H9 (cell line): ENCODE data around the gene EPHB2. TPM values are rescaled to one million over a fixed set of nuclear protein-coding genes. Genes with fewer than 3 reads are reported as not detected.
A peak's percentile ranks its signal among the peaks of the same experiment; 100 is the strongest.

ENCODE experiments used
- DNase-seq: peaks from one replicate; pipeline ENCODE4 v3.0.0-alpha.2; 2017
- H2AFZ ChIP-seq: one replicate; pipeline ENCODE4 v1.6.1; 2013; ENCODE audit warnings: mild to moderate bottlenecking, low read length, control low read depth, moderate library complexity
- H2AK5ac ChIP-seq: 2 replicates; pipeline ENCODE4 v1.6.1; 2013; ENCODE audit warnings: low read length, control low read depth, mixed read lengths; ENCODE audit not compliant: insufficient read length
- H2BK120ac ChIP-seq: one replicate; pipeline ENCODE4 v1.6.1; 2013; ENCODE audit warnings: low read depth, mild to moderate bottlenecking, low read length, control low read depth, inconsistent platforms; ENCODE audit not compliant: poor library complexity, severe bottlenecking
- H2BK12ac ChIP-seq: 2 replicates; pipeline ENCODE4 v1.6.1; 2013; ENCODE audit warnings: low read length, control low read depth, mixed read lengths, low read depth; ENCODE audit not compliant: insufficient read length
- H2BK15ac ChIP-seq: 2 replicates; pipeline ENCODE4 v1.6.1; 2013; ENCODE audit warnings: low read depth, low read length, control low read depth
- H2BK20ac ChIP-seq: one replicate; pipeline ENCODE4 v1.6.1; 2013; ENCODE audit warnings: low read depth, mild to moderate bottlenecking, low read length, control low read depth, inconsistent platforms; ENCODE audit not compliant: poor library complexity, severe bottlenecking
- H2BK5ac ChIP-seq: 2 replicates; pipeline ENCODE4 v1.6.1; 2013; ENCODE audit warnings: low read length, control low read depth, mixed read lengths; ENCODE audit not compliant: insufficient read length
- H3K14ac ChIP-seq: 2 replicates; pipeline ENCODE4 v1.6.1; 2013; ENCODE audit warnings: low read length, control low read depth; ENCODE audit not compliant: insufficient read depth
- H3K18ac ChIP-seq: 2 replicates; pipeline ENCODE4 v1.6.1; 2013; ENCODE audit warnings: low read depth, mild to moderate bottlenecking, mixed read lengths, low read length, control low read depth; ENCODE audit not compliant: insufficient read length
- H3K23ac ChIP-seq: 2 replicates; pipeline ENCODE4 v1.6.1; 2013; ENCODE audit warnings: low read length, control low read depth, mixed read lengths, low read depth; ENCODE audit not compliant: insufficient read length
- H3K23me2 ChIP-seq: 2 replicates; pipeline ENCODE4 v1.6.1; 2013; ENCODE audit warnings: low read depth, mild to moderate bottlenecking, mixed read lengths, low read length, control low read depth; ENCODE audit not compliant: insufficient read length, poor library complexity, severe bottlenecking
- H3K27ac ChIP-seq: 2 replicates; pipeline ENCODE4 v1.5.1; 2013; ENCODE audit warnings: low read length, control low read depth, mixed read lengths, low read depth; ENCODE audit not compliant: insufficient read length
- H3K27me3 ChIP-seq: 2 replicates; pipeline ENCODE4 v1.6.1; 2013; ENCODE audit warnings: low read length, control low read depth, inconsistent platforms; ENCODE audit not compliant: insufficient read depth
- H3K4ac ChIP-seq: 2 replicates; pipeline ENCODE4 v1.6.1; 2013; ENCODE audit warnings: low read depth, mild to moderate bottlenecking, control low read depth, inconsistent platforms, low read length, moderate library complexity
- H3K4me1 ChIP-seq: 2 replicates; pipeline ENCODE4 v1.6.1; 2013; ENCODE audit warnings: low read length, control low read depth, inconsistent platforms; ENCODE audit not compliant: insufficient read depth
- H3K4me2 ChIP-seq: 2 replicates; pipeline ENCODE4 v1.6.1; 2013; ENCODE audit warnings: low read length, control low read depth, mixed read lengths; ENCODE audit not compliant: insufficient read length, insufficient read depth
- H3K56ac ChIP-seq: 2 replicates; pipeline ENCODE4 v1.6.1; 2013; ENCODE audit warnings: low read depth, mild to moderate bottlenecking, mixed read lengths, low read length, control low read depth; ENCODE audit not compliant: insufficient read length
- H3K79me1 ChIP-seq: 2 replicates; pipeline ENCODE4 v1.6.1; 2013; ENCODE audit warnings: low read depth, mild to moderate bottlenecking, moderate library complexity, low read length, control low read depth, inconsistent platforms; ENCODE audit not compliant: insufficient read depth, poor library complexity, severe bottlenecking
- H3K79me2 ChIP-seq: 2 replicates; pipeline ENCODE4 v1.6.1; 2013; ENCODE audit warnings: low read length, control low read depth, inconsistent platforms; ENCODE audit not compliant: insufficient read depth
- H3K9ac ChIP-seq: 2 replicates; pipeline ENCODE4 v1.6.1; 2013; ENCODE audit warnings: low read length, control low read depth, mixed read lengths; ENCODE audit not compliant: insufficient read length; ENCODE audit errors: extremely low read depth
- H3K9me3 ChIP-seq: one replicate; pipeline ENCODE4 v1.6.1; 2013; ENCODE audit warnings: low read depth, low read length, inconsistent platforms; ENCODE audit not compliant: control insufficient read depth
- H3T11ph ChIP-seq: one replicate; pipeline ENCODE4 v1.6.1; 2013; ENCODE audit warnings: mild to moderate bottlenecking, low read length, control low read depth, inconsistent platforms
- H4K20me1 ChIP-seq: one replicate; pipeline ENCODE4 v1.6.1; 2013; ENCODE audit not compliant: control insufficient read depth, insufficient read length, insufficient read depth
- H4K5ac ChIP-seq: 2 replicates; pipeline ENCODE4 v1.6.1; 2013; ENCODE audit warnings: low read depth, mild to moderate bottlenecking, mixed read lengths, low read length, control low read depth; ENCODE audit not compliant: insufficient read length
- H4K8ac ChIP-seq: replicated peaks from 2 replicates; pipeline ENCODE4 v1.6.1; 2013; ENCODE audit warnings: low read length, control low read depth, mixed read lengths, low read depth; ENCODE audit not compliant: insufficient read length
- H4K91ac ChIP-seq: 2 replicates; pipeline ENCODE4 v1.6.1; 2013; ENCODE audit warnings: low read depth, mild to moderate bottlenecking, moderate library complexity, mixed read lengths, low read length, control low read depth; ENCODE audit not compliant: insufficient read length
- H3K27ac Mint-ChIP-seq, 3 experiments: 2 replicates in 2 of 3; 3 replicates in 1 of 3; pipeline ENCODE4 v1.8.0; 2020 to 2021; ENCODE audit warnings: mixed read lengths in 3 of 3, mild to moderate bottlenecking in 1 of 3, moderate library complexity in 1 of 3
- H3K27me3 Mint-ChIP-seq: 2 replicates; pipeline ENCODE4 v1.8.0; 2021; ENCODE audit warnings: low read depth, mild to moderate bottlenecking, moderate library complexity, mixed read lengths
- H3K36me3 Mint-ChIP-seq, 3 experiments: 2 replicates in 2 of 3; 3 replicates in 1 of 3; pipeline ENCODE4 v1.8.0; 2020 to 2021; ENCODE audit warnings: low read depth in 3 of 3, mixed read lengths in 3 of 3; ENCODE audit not compliant: insufficient read depth in 1 of 3
- H3K4me1 Mint-ChIP-seq, 2 experiments: 2 replicates each; pipeline ENCODE4 v1.8.0; 2020; ENCODE audit warnings: mixed read lengths in 2 of 2
- H3K4me3 Mint-ChIP-seq, 2 experiments: 2 replicates in 1 of 2; 3 replicates in 1 of 2; pipeline ENCODE4 v1.8.0; 2020 to 2021; ENCODE audit warnings: mild to moderate bottlenecking in 2 of 2, mixed read lengths in 2 of 2, moderate library complexity in 1 of 2
- H3K9me3 Mint-ChIP-seq, 2 experiments: 2 replicates in 1 of 2; 3 replicates in 1 of 2; pipeline ENCODE4 v1.8.0; 2020; ENCODE audit warnings: mild to moderate bottlenecking in 2 of 2, mixed read lengths in 2 of 2, moderate library complexity in 1 of 2
- WGBS: extraction: QIAGEN DNeasy Blood & Tissue Kit; methylation state at CpG from one replicate; pipeline ENCODE4 v1.1.7; 2013; ENCODE audit warnings: missing lambda C conversion rate, low lambda C conversion rate, mixed read lengths; ENCODE audit not compliant: insufficient read length; ENCODE audit errors: extremely low coverage; 5-methylcytosine and 5-hydroxymethylcytosine counted together
- total RNA-seq: library from RNA; stranded (reverse); gene quantifications from 2 replicates; pipeline ENCODE4 v1.2.1, GENCODE V29; 2021
- TF ChIP-seq, protein P1 (sequence below): fragments of 200-600 bp; sonication (generic); conservative IDR thresholded peaks from 3 replicates; pipeline ENCODE4 v1.8.0; 2021; ENCODE audit warnings: antibody characterized with exemption, mild to moderate bottlenecking

Gene EPHB2
- total RNA-seq, 1 experiment from 2014 or later, result 9.5 TPM

DNA sequence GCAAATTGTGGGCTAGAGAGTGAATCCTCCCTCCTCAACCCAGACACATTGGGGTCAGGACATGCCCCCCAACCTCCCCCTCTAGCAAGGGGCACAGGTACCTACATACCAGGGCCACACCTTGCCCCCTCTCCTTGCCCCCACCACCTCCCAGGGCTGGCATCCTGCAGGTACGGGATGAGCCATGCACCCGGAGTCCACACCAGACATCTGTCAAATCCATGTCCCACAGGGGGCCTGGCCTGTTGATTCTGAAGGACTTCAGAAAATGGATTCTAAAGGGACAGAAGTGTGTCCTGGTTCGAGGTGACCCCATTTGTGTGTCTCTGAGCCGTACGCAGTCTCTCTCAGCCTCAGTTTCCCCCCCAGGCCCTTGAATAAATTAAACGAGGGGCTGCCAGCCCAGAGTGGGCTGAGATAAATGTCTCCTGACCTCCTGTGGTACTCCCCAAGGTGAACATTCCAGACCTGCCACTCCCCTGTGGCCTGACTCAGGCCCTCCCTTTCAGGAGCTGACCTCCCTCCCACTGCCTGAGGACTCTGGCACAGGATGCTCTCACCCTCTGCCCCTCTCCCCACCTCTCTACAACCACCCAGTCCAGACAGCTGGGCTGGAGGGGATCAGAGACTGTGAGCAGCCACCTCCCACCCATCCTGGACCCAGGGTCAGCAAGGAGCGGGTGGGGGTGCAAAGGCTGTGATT, 94.5 kb downstream of the EPHB2 start:
- WGBS, result no CpG with 5 or more reads among the region's 7 CpGs
- H3K27ac Mint-ChIP-seq, result peak overlapping the region; percentile 85 to 94 (median 86)

More for the DNA sequence above, 94.5 kb downstream of the EPHB2 start:
- no peaks in the 10 kb centered on the region for H3K27me3 ChIP-seq
- H2AK5ac ChIP-seq, result no peak overlapping the region
- H3K4me1 Mint-ChIP-seq, result peaks cover 37 to 60% of the 10 kb centered on the region in 2 experiments
- no peak overlapping the region for H3K4ac ChIP-seq
- no peaks in the 10 kb centered on the region for H3K36me3 Mint-ChIP-seq
- H3K4me2 ChIP-seq, result no peak overlapping the region
- H3T11ph ChIP-seq, result no peak overlapping the region
- H3K4me3 Mint-ChIP-seq, result peak overlapping the region; percentile 1 to 29; a peak in 2 of 5 replicates
- H3K23me2 ChIP-seq, result no peaks in the 10 kb centered on the region
- H4K8ac ChIP-seq, result no peak overlapping the region
- no peak overlapping the region for H2BK12ac ChIP-seq
- H2BK120ac ChIP-seq, result no peak overlapping the region
- no peaks in the 10 kb centered on the region; a peak in 1 of 5 replicates for H3K9me3 Mint-ChIP-seq
- H3K23ac ChIP-seq, result no peak overlapping the region
- DNase-seq, result no peak
- H3K14ac ChIP-seq, result no peak overlapping the region; the same call in 1 of the 2 replicates
- H2BK20ac ChIP-seq, result no peak overlapping the region
- no peaks in the 10 kb centered on the region for H3K9me3 ChIP-seq
- TF ChIP-seq, protein P1, sequence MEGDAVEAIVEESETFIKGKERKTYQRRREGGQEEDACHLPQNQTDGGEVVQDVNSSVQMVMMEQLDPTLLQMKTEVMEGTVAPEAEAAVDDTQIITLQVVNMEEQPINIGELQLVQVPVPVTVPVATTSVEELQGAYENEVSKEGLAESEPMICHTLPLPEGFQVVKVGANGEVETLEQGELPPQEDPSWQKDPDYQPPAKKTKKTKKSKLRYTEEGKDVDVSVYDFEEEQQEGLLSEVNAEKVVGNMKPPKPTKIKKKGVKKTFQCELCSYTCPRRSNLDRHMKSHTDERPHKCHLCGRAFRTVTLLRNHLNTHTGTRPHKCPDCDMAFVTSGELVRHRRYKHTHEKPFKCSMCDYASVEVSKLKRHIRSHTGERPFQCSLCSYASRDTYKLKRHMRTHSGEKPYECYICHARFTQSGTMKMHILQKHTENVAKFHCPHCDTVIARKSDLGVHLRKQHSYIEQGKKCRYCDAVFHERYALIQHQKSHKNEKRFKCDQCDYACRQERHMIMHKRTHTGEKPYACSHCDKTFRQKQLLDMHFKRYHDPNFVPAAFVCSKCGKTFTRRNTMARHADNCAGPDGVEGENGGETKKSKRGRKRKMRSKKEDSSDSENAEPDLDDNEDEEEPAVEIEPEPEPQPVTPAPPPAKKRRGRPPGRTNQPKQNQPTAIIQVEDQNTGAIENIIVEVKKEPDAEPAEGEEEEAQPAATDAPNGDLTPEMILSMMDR, result no peak
- H3K4me1 ChIP-seq, result peaks cover 4% of the 10 kb centered on the region; the same call in 1 of the 2 replicates
- no peaks in the 10 kb centered on the region for H4K20me1 ChIP-seq
- no peaks in the 10 kb centered on the region for H3K79me2 ChIP-seq
- H3K79me1 ChIP-seq, result no peaks in the 10 kb centered on the region
- H3K9ac ChIP-seq, result no peak overlapping the region
- no peaks in the 10 kb centered on the region; the same call in 1 of the 2 replicates for H3K27me3 Mint-ChIP-seq
- no peak overlapping the region for H2BK5ac ChIP-seq
- no peak overlapping the region for H2BK15ac ChIP-seq
- no peak overlapping the region for H4K5ac ChIP-seq
- no peak overlapping the region for H3K18ac ChIP-seq
- no peak overlapping the region for H2AFZ ChIP-seq
- H3K56ac ChIP-seq, result no peak overlapping the region
- no peak overlapping the region for H3K27ac ChIP-seq
- no peak overlapping the region for H4K91ac ChIP-seq
